GM18519 (cell line): ENCODE results near the gene KIF5C.

Experiments
- ATAC-seq: cut with Tn5 transposase; IDR thresholded peaks from one replicate; pipeline ENCODE4 v1.9.1; 2021; ENCODE audit warnings: mild to moderate bottlenecking, moderate library complexity; ENCODE audit not compliant: unreplicated experiment, low FRiP score

The KIF5C gene

GRCh38 chr2:149064365-149064841 lies 189.4 kb downstream of the KIF5C start:
- no peak for ATAC-seq

- ATAC-seq: no peak
These were observed 190.0 kb downstream of the KIF5C start for GRCh38 chr2:149064856-149065630.

- no peak for ATAC-seq
These were observed 193.4 kb downstream of the KIF5C start for GRCh38 chr2:149068225-149068995.

DNA sequence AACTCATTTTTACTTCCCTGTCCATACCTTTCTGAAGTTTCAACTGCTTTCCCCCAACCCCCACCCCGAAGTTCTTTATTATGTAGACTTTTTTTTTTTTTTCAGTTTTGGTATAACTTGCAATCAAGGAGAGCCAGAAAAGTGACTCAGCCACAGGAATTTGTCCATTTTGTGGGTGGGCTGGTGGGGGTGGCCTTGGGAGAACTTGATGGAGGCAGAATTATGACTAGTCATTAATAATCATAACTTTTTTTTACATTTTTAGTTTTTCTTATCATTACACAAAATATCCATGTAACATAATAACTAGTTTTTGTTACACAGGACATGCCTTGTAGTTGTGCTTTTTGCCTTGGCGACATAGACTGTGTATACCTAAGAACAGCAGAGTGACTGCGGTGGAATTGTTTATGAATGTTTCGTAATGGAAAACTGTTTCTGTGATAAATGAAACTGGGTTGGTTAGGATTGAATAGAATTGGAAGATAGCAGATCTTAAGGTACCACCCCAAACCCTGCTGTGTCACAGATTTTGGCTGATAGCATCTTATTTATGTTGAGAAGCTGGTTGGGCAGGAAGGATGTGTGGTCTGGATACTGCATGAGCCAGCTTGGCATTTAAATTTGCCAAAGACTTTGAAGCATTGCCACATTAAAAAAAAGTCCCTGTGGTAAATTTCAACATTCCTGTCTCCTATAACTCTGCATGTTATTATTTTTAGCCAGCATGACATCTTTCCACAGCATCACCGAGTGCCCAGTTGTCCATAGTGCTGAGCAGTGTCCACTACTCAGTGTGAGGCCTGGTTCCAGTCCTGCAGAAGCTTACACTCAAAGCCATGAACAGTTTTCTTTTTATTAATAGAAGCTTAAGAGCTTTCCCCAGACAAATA lies 194.2 kb downstream of the KIF5C start:
- ATAC-seq: no peak

- ATAC-seq: no peak
These were observed 195.8 kb downstream of the KIF5C start for GRCh38 chr2:149070681-149071320.

DNA sequence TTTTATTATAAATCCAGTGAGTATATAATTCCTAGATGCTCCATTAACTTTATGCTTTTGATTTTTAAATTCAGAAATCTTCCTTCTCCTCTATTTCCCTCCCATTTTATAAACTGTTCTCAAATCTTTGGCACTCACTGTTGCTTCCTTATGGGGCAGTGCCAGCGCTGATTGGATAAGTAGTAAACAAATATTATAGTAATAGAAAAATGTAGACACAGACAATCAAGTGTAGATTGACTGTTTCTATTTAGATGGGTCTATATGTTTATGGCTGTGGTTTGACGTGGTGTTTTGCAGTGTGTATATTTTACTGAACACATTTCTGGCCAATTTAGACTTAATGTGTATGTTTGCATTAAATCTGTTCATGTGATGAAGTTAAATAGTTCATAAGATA lies 200.1 kb downstream of the KIF5C start:
- ATAC-seq: no peak

DNA sequence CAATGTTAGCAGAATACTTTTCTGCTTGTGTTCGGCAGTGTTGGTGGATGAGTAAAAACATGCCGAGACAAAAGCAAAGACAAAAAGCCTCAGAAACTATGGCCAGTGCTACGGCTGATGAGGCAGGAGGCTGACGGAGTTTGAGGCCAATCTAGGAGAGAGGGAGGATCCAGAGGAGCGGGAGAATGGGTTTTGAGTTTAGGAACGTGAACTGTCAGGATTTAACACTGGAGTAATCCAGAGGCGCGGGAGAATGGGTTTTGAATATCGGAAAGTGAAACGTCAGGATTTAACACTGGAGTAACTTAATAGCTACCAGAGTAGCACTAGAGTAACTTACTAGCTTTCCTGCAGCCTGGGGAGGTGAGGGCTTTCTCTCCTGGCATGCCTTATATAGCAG lies 200.8 kb downstream of the KIF5C start:
- ATAC-seq: no peak
